GM12892 (cell line): Measurements from ENCODE around the gene EXOC3L4.

Experiments
- POLR2A ChIP-seq: IDR thresholded peaks from 2 replicates; pipeline ENCODE4 v1.6.1; 2011; ENCODE audit warnings: low read depth, low read length, control low read depth
- POLR2AphosphoS5 ChIP-seq: IDR thresholded peaks from 2 replicates; pipeline ENCODE4 v1.6.1; 2011; ENCODE audit warnings: low read depth, low read length, control low read depth
- TAF1 ChIP-seq: IDR thresholded peaks from 2 replicates; pipeline ENCODE4 v1.6.1; 2011; ENCODE audit warnings: low read depth, mild to moderate bottlenecking, control low read depth, low read length, borderline replicate concordance

GRCh38 chr14:103072595-103073366 lies 21.7 kb upstream of the EXOC3L4 start:
- no peak for TF ChIP-seq POLR2AphosphoS5
- no peak for TF ChIP-seq POLR2A
- TF ChIP-seq TAF1: no peak
